HepG2 (cell line): ENCODE data around the gene FAM20A. TPM values are rescaled to one million over a fixed set of nuclear protein-coding genes. Genes with fewer than 3 reads are reported as not detected.

ENCODE experiments used
- FOXK2 ChIP-seq: fragments of 450-650 bp; IDR thresholded peaks from 2 replicates; pipeline ENCODE4 v1.6.1; 2016
- GATAD1 ChIP-seq: IDR thresholded peaks from 2 replicates; pipeline ENCODE4 v1.6.1; 2016; ENCODE audit warnings: missing genetic modification reagents, missing compliant biosample characterization
- JUND ChIP-seq: sonication (generic); formaldehyde crosslinking; IDR thresholded peaks from 2 replicates; pipeline ENCODE4 v1.8.0; 2022; ENCODE audit warnings: mild to moderate bottlenecking, missing genetic modification reagents
- MAFF ChIP-seq: IDR thresholded peaks from 2 replicates; pipeline ENCODE4 v1.6.1; 2011; ENCODE audit warnings: low read depth, low read length, improper control_type of control experiment
- PHF20 ChIP-seq: sonication (generic); formaldehyde crosslinking; IDR thresholded peaks from 2 replicates; pipeline ENCODE4 v1.5.0; 2020; ENCODE audit warnings: mild to moderate bottlenecking, missing genetic modification reagents
- PHF5A ChIP-seq: IDR thresholded peaks from one replicate; pipeline ENCODE4 v1.6.1; 2018; ENCODE audit warnings: low read depth, missing genetic modification reagents; ENCODE audit not compliant: unreplicated experiment
- POLR2AphosphoS5 ChIP-seq: IDR thresholded peaks from 2 replicates; pipeline ENCODE4 v1.6.1; 2012; ENCODE audit warnings: low read depth, low read length
- SATB2 ChIP-seq: sonication (generic); formaldehyde crosslinking; IDR thresholded peaks from 2 replicates; pipeline ENCODE4 v1.5.0; 2020; ENCODE audit warnings: missing genetic modification reagents
- SIX4 ChIP-seq: sonication (generic); formaldehyde crosslinking; IDR thresholded peaks from 2 replicates; pipeline ENCODE4 v1.4.0; 2020; ENCODE audit warnings: missing genetic modification reagents
- SOX13 ChIP-seq, 3 experiments: fragments of 450-650 bp in 1 of 3; sonication (generic) in 1 of 3; formaldehyde crosslinking in 1 of 3; IDR thresholded peaks in 2 of 3; conservative IDR thresholded peaks in 1 of 3; 2 replicates each; pipeline versions ENCODE4 v1.5.0 to v1.6.1; 2016 to 2020; ENCODE audit warnings: antibody characterized with exemption in 1 of 3, mild to moderate bottlenecking in 1 of 3, missing compliant biosample characterization in 1 of 3, missing genetic modification reagents in 1 of 3, moderate library complexity in 1 of 3
- UBTF ChIP-seq: sonication (generic); formaldehyde crosslinking; IDR thresholded peaks from 2 replicates; pipeline ENCODE4 v1.4.0; 2020; ENCODE audit warnings: mild to moderate bottlenecking, missing genetic modification reagents
- ZBTB21 ChIP-seq: sonication (generic); formaldehyde crosslinking; IDR thresholded peaks from 2 replicates; pipeline ENCODE4 v1.4.0; 2020; ENCODE audit warnings: missing genetic modification reagents
- ZNF34 ChIP-seq: sonication (generic); formaldehyde crosslinking; IDR thresholded peaks from 2 replicates; pipeline ENCODE4 v1.4.0; 2020; ENCODE audit warnings: mild to moderate bottlenecking, missing genetic modification reagents, borderline replicate concordance
- ZNF564 ChIP-seq: sonication (generic); formaldehyde crosslinking; IDR thresholded peaks from 2 replicates; pipeline ENCODE4 v1.8.1; 2023; ENCODE audit warnings: mild to moderate bottlenecking, missing genetic modification reagents
- polyA plus RNA-seq, 8 experiments: library from polyadenylated mRNA; depleted of rRNA in 3 of 8; stranded (reverse) in 7 of 8; unstranded in 1 of 8; fragments of >200 nt; fragmentation: Illumina TruSeq in 4 of 8; extraction: Trizol in 4 of 8; gene quantifications; 2 replicates each; pipeline versions ENCODE4 v1.2.1 to v1.2.3, GENCODE V29; 2011 to 2016; ENCODE audit warnings: low read depth in 4 of 8, missing spikeins in 1 of 8, mixed read lengths in 1 of 8; ENCODE audit not compliant: insufficient read depth in 1 of 8
- total RNA-seq, 5 experiments: library from RNA; depleted of rRNA; stranded (reverse); fragments of >200 nt; fragmentation: Illumina TruSeq; extraction: Trizol; gene quantifications; 2 replicates each; pipeline ENCODE4 v1.2.3, GENCODE V29; 2016; ENCODE audit warnings: low read depth in 1 of 5
- TF ChIP-seq, protein P1 (sequence below), 2 experiments: sonication (generic) in 1 of 2; formaldehyde crosslinking in 1 of 2; IDR thresholded peaks; 2 replicates each; pipeline versions ENCODE4 v1.6.1 to v1.9.0; 2014 to 2022; ENCODE audit warnings: antibody characterized with exemption in 1 of 2, borderline replicate concordance in 1 of 2, inconsistent platforms in 1 of 2, low read depth in 1 of 2, missing genetic modification reagents in 1 of 2
- TF ChIP-seq, protein P2 (sequence below): IDR thresholded peaks from 2 replicates; pipeline ENCODE4 v1.6.1; 2016; ENCODE audit warnings: mild to moderate bottlenecking
- TF ChIP-seq, protein P3 (sequence below): sonication (generic); formaldehyde crosslinking; IDR thresholded peaks from 2 replicates; pipeline ENCODE4 v1.4.0; 2020; ENCODE audit warnings: mild to moderate bottlenecking, low read depth, missing genetic modification reagents

FAM20A gene
- total and polyA plus RNA-seq, 2 of the 13 experiments (the other 11 are each of a cell fraction or from before 2014, with no cell fraction given): 9.3 to 20.7 TPM

DNA sequence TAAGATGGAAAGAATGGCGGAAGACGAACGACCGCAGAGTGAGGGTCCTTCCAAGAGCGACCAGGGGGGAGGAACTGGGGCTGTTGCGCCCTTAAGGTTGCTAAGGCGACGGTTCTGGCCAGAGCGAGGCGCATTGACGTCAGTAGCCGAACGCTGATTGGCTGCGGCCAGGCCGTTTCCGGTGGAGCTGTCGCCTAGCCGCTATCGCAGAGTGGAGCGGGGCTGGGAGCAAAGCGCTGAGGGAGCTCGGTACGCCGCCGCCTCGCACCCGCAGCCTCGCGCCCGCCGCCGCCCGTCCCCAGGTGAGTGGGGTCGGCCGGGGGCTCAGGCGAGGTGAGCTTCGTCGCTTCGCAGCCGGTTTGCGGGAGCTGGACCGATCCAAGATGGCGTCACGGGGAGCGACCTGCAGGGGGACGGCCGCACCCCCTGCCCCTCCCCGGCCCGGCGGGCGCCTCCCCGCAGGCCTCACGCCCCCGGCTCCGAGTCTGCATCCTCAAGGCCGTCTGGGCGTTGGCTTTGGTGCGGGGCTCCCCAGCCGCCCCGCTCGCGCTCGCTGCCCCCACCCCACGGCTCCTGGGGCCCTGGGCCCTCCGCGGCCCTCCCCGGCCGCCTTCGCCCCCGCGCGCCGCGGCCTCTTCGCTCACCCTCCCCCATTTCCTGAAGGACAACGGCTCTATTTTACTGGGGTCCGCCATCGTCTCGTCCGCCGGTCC, 88.8 kb downstream of the FAM20A start, which contains the start of gene PRKAR1A (continued):
- TF ChIP-seq, protein P1, sequence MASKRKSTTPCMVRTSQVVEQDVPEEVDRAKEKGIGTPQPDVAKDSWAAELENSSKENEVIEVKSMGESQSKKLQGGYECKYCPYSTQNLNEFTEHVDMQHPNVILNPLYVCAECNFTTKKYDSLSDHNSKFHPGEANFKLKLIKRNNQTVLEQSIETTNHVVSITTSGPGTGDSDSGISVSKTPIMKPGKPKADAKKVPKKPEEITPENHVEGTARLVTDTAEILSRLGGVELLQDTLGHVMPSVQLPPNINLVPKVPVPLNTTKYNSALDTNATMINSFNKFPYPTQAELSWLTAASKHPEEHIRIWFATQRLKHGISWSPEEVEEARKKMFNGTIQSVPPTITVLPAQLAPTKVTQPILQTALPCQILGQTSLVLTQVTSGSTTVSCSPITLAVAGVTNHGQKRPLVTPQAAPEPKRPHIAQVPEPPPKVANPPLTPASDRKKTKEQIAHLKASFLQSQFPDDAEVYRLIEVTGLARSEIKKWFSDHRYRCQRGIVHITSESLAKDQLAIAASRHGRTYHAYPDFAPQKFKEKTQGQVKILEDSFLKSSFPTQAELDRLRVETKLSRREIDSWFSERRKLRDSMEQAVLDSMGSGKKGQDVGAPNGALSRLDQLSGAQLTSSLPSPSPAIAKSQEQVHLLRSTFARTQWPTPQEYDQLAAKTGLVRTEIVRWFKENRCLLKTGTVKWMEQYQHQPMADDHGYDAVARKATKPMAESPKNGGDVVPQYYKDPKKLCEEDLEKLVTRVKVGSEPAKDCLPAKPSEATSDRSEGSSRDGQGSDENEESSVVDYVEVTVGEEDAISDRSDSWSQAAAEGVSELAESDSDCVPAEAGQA (IDR thresholded peaks at IDR 0.05; ENCODE audit: low read depth): peak; percentile 88
- TF ChIP-seq, protein P1 (CRISPR knock-in tag; IDR thresholded peaks at IDR 0.05; ENCODE audit: borderline replicate concordance): peak; percentile 63; the same call in 1 of the 2 replicates
- TF ChIP-seq UBTF (peak; percentile 34; the same call in 1 of the 2 replicates), JUND (CRISPR knock-in tag) (no peak), MAFF (no peak), SATB2 (CRISPR knock-in tag) (no peak; the same call in 1 of the 2 replicates), PHF20 (peak; percentile 62), FOXK2 (no peak), PHF5A (CRISPR knock-in tag) (no peak), POLR2AphosphoS5 (no peak; the same call in 1 of the 2 replicates), ZNF34 (no peak), GATAD1 (CRISPR knock-in tag) (peak; percentile 86), SOX13 (IDR thresholded peaks at IDR 0.05) (no peak), SOX13 (CRISPR knock-in tag; conservative IDR thresholded peaks at IDR 0.05 in 1 of 2, IDR thresholded peaks at IDR 0.05 in 1 of 2) (no peak; a peak in 1 of 4 replicates), ZBTB21 (no peak), ZNF564 (CRISPR knock-in tag) (peak; percentile 52; the same call in 1 of the 2 replicates), SIX4 (CRISPR knock-in tag) (no peak)
- TF ChIP-seq, protein P2, sequence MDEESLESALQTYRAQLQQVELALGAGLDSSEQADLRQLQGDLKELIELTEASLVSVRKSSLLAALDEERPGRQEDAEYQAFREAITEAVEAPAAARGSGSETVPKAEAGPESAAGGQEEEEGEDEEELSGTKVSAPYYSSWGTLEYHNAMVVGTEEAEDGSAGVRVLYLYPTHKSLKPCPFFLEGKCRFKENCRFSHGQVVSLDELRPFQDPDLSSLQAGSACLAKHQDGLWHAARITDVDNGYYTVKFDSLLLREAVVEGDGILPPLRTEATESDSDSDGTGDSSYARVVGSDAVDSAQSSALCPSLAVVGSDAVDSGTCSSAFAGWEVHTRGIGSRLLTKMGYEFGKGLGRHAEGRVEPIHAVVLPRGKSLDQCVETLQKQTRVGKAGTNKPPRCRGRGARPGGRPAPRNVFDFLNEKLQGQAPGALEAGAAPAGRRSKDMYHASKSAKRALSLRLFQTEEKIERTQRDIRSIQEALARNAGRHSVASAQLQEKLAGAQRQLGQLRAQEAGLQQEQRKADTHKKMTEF (CRISPR knock-in tag): peak; percentile 64
- TF ChIP-seq, protein P3, sequence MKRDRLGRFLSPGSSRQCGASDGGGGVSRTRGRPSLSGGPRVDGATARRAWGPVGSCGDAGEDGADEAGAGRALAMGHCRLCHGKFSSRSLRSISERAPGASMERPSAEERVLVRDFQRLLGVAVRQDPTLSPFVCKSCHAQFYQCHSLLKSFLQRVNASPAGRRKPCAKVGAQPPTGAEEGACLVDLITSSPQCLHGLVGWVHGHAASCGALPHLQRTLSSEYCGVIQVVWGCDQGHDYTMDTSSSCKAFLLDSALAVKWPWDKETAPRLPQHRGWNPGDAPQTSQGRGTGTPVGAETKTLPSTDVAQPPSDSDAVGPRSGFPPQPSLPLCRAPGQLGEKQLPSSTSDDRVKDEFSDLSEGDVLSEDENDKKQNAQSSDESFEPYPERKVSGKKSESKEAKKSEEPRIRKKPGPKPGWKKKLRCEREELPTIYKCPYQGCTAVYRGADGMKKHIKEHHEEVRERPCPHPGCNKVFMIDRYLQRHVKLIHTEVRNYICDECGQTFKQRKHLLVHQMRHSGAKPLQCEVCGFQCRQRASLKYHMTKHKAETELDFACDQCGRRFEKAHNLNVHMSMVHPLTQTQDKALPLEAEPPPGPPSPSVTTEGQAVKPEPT (CRISPR knock-in tag): peak; percentile 99
